ENCODE data around the gene CNTN1. TPM values are rescaled to one million over a fixed set of nuclear protein-coding genes. Genes with fewer than 3 reads are reported as not detected.

Gene CNTN1
- total and polyA plus RNA-seq, 2 of the 8 experiments (the other 6 are each of a cell fraction or from before 2014, with no cell fraction given): 7.2 to 21.8 TPM

DNA sequence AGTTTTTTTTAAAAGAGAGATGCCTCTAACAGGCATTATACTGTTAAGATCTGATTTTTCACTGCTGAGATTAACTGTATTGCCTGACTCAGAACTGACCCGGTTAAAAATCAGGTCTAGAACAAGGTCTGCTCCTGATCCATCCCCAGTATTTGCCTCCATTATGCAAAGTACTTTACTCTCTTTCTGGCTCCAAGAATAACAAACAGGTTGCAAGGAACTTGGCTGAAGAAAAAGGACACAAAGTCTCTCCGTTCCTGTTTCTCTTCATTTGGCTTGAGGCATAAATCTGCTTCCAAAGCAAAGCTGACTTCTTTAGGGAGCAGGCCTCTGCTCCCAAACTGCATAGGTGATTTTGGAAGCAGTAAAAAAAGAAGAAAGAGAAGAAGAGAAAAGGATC is 296.6 kb downstream of the CNTN1 start:
- H2BK15ac ChIP-seq (ENCODE audit: low read length): no peak overlapping the region
- H3K9me3 ChIP-seq (ENCODE audit: insufficient read depth in 2 of 2, low read depth in 1 of 2, low read length in 1 of 2): no peaks in the 10 kb centered on the region
- H3K27me3 ChIP-seq (replicated peaks in 1 of 4; ENCODE audit: control insufficient read depth in 3 of 4, extremely low read depth in 1 of 4, insufficient read depth in 3 of 4, low read length in 3 of 4): no peaks in the 10 kb centered on the region
- no peak overlapping the region for H3K56ac ChIP-seq (replicated peaks; ENCODE audit: insufficient read length, low read depth, low read length)
- no peaks in the 10 kb centered on the region for H3K4me1 ChIP-seq (replicated peaks in 1 of 4; ENCODE audit: control insufficient read depth in 3 of 4, insufficient read depth in 4 of 4, low read length in 3 of 4)
- no peak overlapping the region for H2BK20ac ChIP-seq (ENCODE audit: low read length)
- no peaks in the 10 kb centered on the region for H4K20me1 ChIP-seq (replicated peaks in 1 of 2; ENCODE audit: control insufficient read depth in 1 of 2, insufficient read depth in 2 of 2, low read length in 2 of 2)
- H4K5ac ChIP-seq (ENCODE audit: insufficient read length, low read depth, low read length): no peak overlapping the region
- no peak overlapping the region for H3K4me2 ChIP-seq (ENCODE audit: insufficient read depth in 1 of 2, low read depth in 2 of 2, low read length in 2 of 2)
- H3K4me3 ChIP-seq (ENCODE audit: extremely low read depth in 1 of 4, insufficient read depth in 2 of 4, low read depth in 3 of 4, low read length in 4 of 4): no peak overlapping the region
- no peak overlapping the region for H4K8ac ChIP-seq (ENCODE audit: extremely low read depth, insufficient read depth, low read length)
- H3K14ac ChIP-seq (ENCODE audit: insufficient read length): no peak overlapping the region
- POLR2A ChIA-PET (ENCODE audit: partially characterized antibody): no interaction called here
- no peak overlapping the region for H3K18ac ChIP-seq (ENCODE audit: extremely low read depth, low read length)
- 86% methylated on average over 1 of the region's 2 CpGs; no CpG with 5 or more reads in 1 of the 2 experiments for WGBS, 2 experiments (ENCODE audit: extremely low coverage in 1 of 2, insufficient coverage in 1 of 2, insufficient read length in 1 of 2, insufficient replicate concordance in 2 of 2, low coverage in 1 of 2, low lambda C conversion rate in 2 of 2, missing lambda C conversion rate in 1 of 2)
- no peak overlapping the region for H3K9ac ChIP-seq (replicated peaks in 1 of 4; ENCODE audit: extremely low read depth in 1 of 4, low read depth in 3 of 4, low read length in 3 of 4)
- H2AK5ac ChIP-seq (ENCODE audit: low read depth, low read length): no peak overlapping the region
- no peak for TF ChIP-seq ZNF274 (IDR thresholded peaks at IDR 0.05; ENCODE audit: borderline replicate concordance, extremely low read depth, low read length)
- no peak for TF ChIP-seq SUZ12 (IDR thresholded peaks at IDR 0.05; ENCODE audit: low read length)
- no peak for TF ChIP-seq HDAC6 (IDR thresholded peaks at IDR 0.05; ENCODE audit: low read depth, low read length)
- TF ChIP-seq SP4 (IDR thresholded peaks at IDR 0.05; ENCODE audit: low read length): no peak
- no peak for TF ChIP-seq CEBPB (IDR thresholded peaks at IDR 0.05; ENCODE audit: low read depth, low read length)
- no peak for TF ChIP-seq HDAC2 (IDR thresholded peaks at IDR 0.05; ENCODE audit: borderline replicate concordance in 1 of 2, low read depth in 2 of 2, low read length in 2 of 2)
- TF ChIP-seq CBX8 (IDR thresholded peaks at IDR 0.05; ENCODE audit: borderline replicate concordance, low read depth, low read length): no peak
- TF ChIP-seq TEAD4 (IDR thresholded peaks at IDR 0.05; ENCODE audit: low read depth, low read length): no peak
- no peak for TF ChIP-seq RFX5 (IDR thresholded peaks at IDR 0.05; ENCODE audit: borderline replicate concordance, low read depth, low read length)
- no peak for TF ChIP-seq SIRT6 (IDR thresholded peaks at IDR 0.05; ENCODE audit: low read length)
- TF ChIP-seq POLR2A (IDR thresholded peaks at IDR 0.05; ENCODE audit: control extremely low read depth in 1 of 2, low read depth in 2 of 2, low read length in 2 of 2): no peak
- TF ChIP-seq SIN3A (conservative IDR thresholded peaks at IDR 0.05 in 1 of 2, IDR thresholded peaks at IDR 0.05 in 1 of 2; ENCODE audit: low read depth in 1 of 2, low read length in 2 of 2): no peak
- TF ChIP-seq PHF8 (conservative IDR thresholded peaks at IDR 0.05; ENCODE audit: low read depth, low read length): no peak
- no peak for TF ChIP-seq CREB1 (IDR thresholded peaks at IDR 0.05)
- H3K79me1 ChIP-seq (ENCODE audit: low read depth, low read length): no peaks in the 10 kb centered on the region
- FAIRE-seq (no peak), DNase-seq (ENCODE audit: low read depth in 1 of 2, low spot score in 2 of 2) (no peak)
- H3K27ac ChIP-seq (ENCODE audit: low read depth, low read length): no peak overlapping the region
- no peak overlapping the region for H2BK5ac ChIP-seq (ENCODE audit: low read depth, low read length)
- H3K4ac ChIP-seq (replicated peaks; ENCODE audit: insufficient read length, low read depth, low read length): no peak overlapping the region
- no peak overlapping the region for H3K23ac ChIP-seq (ENCODE audit: insufficient read length)
- H3K23me2 ChIP-seq (ENCODE audit: low read depth, low read length): no peaks in the 10 kb centered on the region
- H3K79me2 ChIP-seq (ENCODE audit: control insufficient read depth in 1 of 2, insufficient read depth in 2 of 2, low read length in 2 of 2): no peaks in the 10 kb centered on the region
- H3K36me3 ChIP-seq (ENCODE audit: control insufficient read depth in 2 of 4, insufficient read depth in 4 of 4, low read length in 3 of 4): no peaks in the 10 kb centered on the region
- CTCF ChIA-PET (ENCODE audit: partially characterized antibody): no interaction called here
- no peak overlapping the region for H2AFZ ChIP-seq (ENCODE audit: low read length)
- H2BK120ac ChIP-seq (replicated peaks; ENCODE audit: low read depth, low read length): no peak overlapping the region
- no peak overlapping the region for H2BK12ac ChIP-seq (ENCODE audit: low read depth, low read length)
- H4K91ac ChIP-seq (replicated peaks; ENCODE audit: insufficient read length, low read length): no peak overlapping the region

Measured in H1 (cell line).